ENCODE data around the gene COMP. TPM values are rescaled to one million over a fixed set of nuclear protein-coding genes. Genes with fewer than 3 reads are reported as not detected.

Gene COMP
- total RNA-seq, 1 experiment from 2014 or later: not detected

- Histone ChIP-seq H3K79me2 (ENCODE audit: insufficient read depth, low read length) (no peaks in the 10 kb centered on the region), H2AFZ (ENCODE audit: low read depth, low read length, poor library complexity, severe bottlenecking) (no peak overlapping the region), H3K9ac (ENCODE audit: low read length) (no peak overlapping the region; the same call in 1 of the 2 replicates), H3K4me1 (ENCODE audit: control insufficient read depth in 1 of 2, insufficient read depth in 2 of 2, low read length in 2 of 2) (peaks cover 0 to 14% of the 10 kb centered on the region in 2 experiments; a peak in 2 of 4 replicates), H4K20me1 (ENCODE audit: insufficient read depth) (no peaks in the 10 kb centered on the region), H3K36me3 (ENCODE audit: control insufficient read depth in 1 of 2, insufficient read depth in 2 of 2, low read length in 2 of 2) (no peaks in the 10 kb centered on the region), H3K9me2 (ENCODE audit: insufficient read depth) (no peaks in the 10 kb centered on the region), H3K4me3 (replicated peaks in 1 of 2; ENCODE audit: low read depth in 1 of 2, low read length in 2 of 2) (no peak overlapping the region), H3K27ac (ENCODE audit: low read depth, low read length) (no peak overlapping the region), H3K4me2 (ENCODE audit: low read length) (peak overlapping the region; percentile 31; the same call in 1 of the 2 replicates), H3K27me3 (ENCODE audit: insufficient read depth, low read length) (no peaks in the 10 kb centered on the region), H3K9me3 (ENCODE audit: control insufficient read depth in 1 of 2, insufficient read depth in 1 of 2, low read depth in 1 of 2, low read length in 2 of 2) (no peaks in the 10 kb centered on the region)
- ChIA-PET RAD21 (ENCODE audit: low non-redundant PET in 1 of 2, low total read pairs in 2 of 2, uncharacterized antibody in 2 of 2, unreplicated experiment in 2 of 2) (no interaction called here), POLR2A (interaction anchor here (0.6 kb wide), 1 partner anchor 30 kb away, joined by 4 read pairs; no protein-coding TSS in a partner anchor), CTCF (no interaction called here)
- no TSS peak for BruUV-seq (replicated peaks)
- ATAC-seq (0 out of 2 replicates have a peak, but pooled peaks have one; percentile 33), DNase-seq (ENCODE audit: low read depth, low spot score) (no peak)
- TF ChIP-seq EGR1 (IDR thresholded peaks at IDR 0.05; ENCODE audit: low read depth) (no peak), SP1 (IDR thresholded peaks at IDR 0.05; ENCODE audit: low read depth) (no peak)
- intact Hi-C loops (cut with micrococcal nuclease): no loop called here
Measured at GRCh38 chr19:18776736-18777135, 14.4 kb downstream of the COMP start.

GRCh38 chr19:18776288-18776594, 14.9 kb downstream of the COMP start:
- peak overlapping the region; percentile 31; the same call in 1 of the 2 replicates for H3K4me2 ChIP-seq (ENCODE audit: low read length)
- intact Hi-C loops (cut with micrococcal nuclease): no loop called here
- no peaks in the 10 kb centered on the region for H3K9me2 ChIP-seq (ENCODE audit: insufficient read depth)
- TF ChIP-seq POLR2A (IDR thresholded peaks at IDR 0.05; ENCODE audit: borderline replicate concordance, extremely low read depth, insufficient read depth, insufficient read length) (no peak), YY1 (IDR thresholded peaks at IDR 0.05; ENCODE audit: extremely low read depth, insufficient replicate concordance, low read depth, low read length) (no peak), EGR1 (IDR thresholded peaks at IDR 0.05; ENCODE audit: low read depth) (no peak), EZH2 (IDR thresholded peaks at IDR 0.05) (no peak)
- no peak overlapping the region; the same call in 1 of the 2 replicates for H3K9ac ChIP-seq (ENCODE audit: low read length)
- ChIA-PET RAD21 (ENCODE audit: low non-redundant PET in 1 of 2, low total read pairs in 2 of 2, uncharacterized antibody in 2 of 2, unreplicated experiment in 2 of 2) (no interaction called here), CTCF (no interaction called here), POLR2A (no interaction called here)
- DNase-seq (ENCODE audit: low read depth, low spot score) (no peak), ATAC-seq (peak; percentile 36)
- H3K79me2 ChIP-seq (ENCODE audit: insufficient read depth, low read length): no peaks in the 10 kb centered on the region
- H3K27ac ChIP-seq (ENCODE audit: low read depth, low read length): no peak overlapping the region
- H3K4me1 ChIP-seq (ENCODE audit: control insufficient read depth in 1 of 2, insufficient read depth in 2 of 2, low read length in 2 of 2): peaks cover 0 to 14% of the 10 kb centered on the region in 2 experiments; a peak in 2 of 4 replicates
- no peaks in the 10 kb centered on the region for H3K27me3 ChIP-seq (ENCODE audit: insufficient read depth, low read length)
- no peaks in the 10 kb centered on the region for H3K36me3 ChIP-seq (ENCODE audit: control insufficient read depth in 1 of 2, insufficient read depth in 2 of 2, low read length in 2 of 2)
- H3K4me3 ChIP-seq (replicated peaks in 1 of 2; ENCODE audit: low read depth in 1 of 2, low read length in 2 of 2): no peak overlapping the region
- H3K9me3 ChIP-seq (ENCODE audit: control insufficient read depth in 1 of 2, insufficient read depth in 1 of 2, low read depth in 1 of 2, low read length in 2 of 2): no peaks in the 10 kb centered on the region
- no peak overlapping the region for H2AFZ ChIP-seq (ENCODE audit: low read depth, low read length, poor library complexity, severe bottlenecking)
- H4K20me1 ChIP-seq (ENCODE audit: insufficient read depth): no peaks in the 10 kb centered on the region
- no TSS peak for BruUV-seq (replicated peaks)

Data from HCT116 (cell line).